Head of caudate nucleus (tissue), 42 donors: ENCODE measurements around the gene IGHMBP2.

Experiments
- DNase-seq, 42 donors: peaks; one replicate each; pipeline versions ENCODE4 v3.0.0 to v3.0.0-alpha.2; 2020 to 2021; ENCODE audit warnings: mixed read lengths in 7 of 42
- intact Hi-C: fragments of 100-400 bp; cut with DNase I; formaldehyde crosslinking; loops from one replicate; pipeline ENCODE4 v1.15.0; 2022

Gene IGHMBP2

DNA sequence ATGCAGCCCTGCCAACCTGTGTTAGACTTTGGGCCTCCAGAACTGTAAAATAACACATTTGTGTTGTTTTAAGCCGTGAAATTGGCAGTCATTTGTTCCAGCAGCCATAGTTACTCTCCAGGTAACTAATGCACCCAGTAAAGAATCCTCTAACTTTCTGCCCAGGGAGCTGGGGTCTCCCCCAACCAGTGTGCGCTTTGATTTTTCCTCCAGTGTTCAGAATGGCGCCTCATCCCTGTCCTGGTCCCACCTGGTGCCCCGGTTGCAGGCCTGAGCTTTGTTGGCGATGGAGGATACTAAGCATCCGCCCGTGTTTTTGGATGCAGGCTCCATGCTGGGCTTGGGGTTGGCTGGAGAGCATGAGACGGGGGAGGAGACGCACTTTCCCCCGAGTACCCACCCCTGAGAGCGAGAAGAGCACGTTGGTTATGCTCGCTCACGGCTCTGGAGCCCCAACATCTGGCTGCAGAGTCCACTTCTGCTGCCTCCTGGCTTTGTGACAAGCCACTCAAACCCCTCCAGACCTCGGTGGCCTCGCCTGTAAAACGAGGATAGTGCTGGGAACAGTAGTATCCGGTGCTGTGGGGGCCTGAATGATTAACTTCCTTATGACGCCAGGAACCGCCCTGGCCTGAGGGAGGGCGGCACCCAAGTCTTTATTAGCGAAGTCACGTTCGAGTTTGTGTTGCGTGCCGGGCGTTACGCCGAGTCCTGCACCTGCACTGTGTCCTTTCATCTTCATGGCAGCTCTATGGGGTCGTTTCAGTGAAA, 51.3 kb downstream of the IGHMBP2 start:
- DNase-seq, result no peak

DNA sequence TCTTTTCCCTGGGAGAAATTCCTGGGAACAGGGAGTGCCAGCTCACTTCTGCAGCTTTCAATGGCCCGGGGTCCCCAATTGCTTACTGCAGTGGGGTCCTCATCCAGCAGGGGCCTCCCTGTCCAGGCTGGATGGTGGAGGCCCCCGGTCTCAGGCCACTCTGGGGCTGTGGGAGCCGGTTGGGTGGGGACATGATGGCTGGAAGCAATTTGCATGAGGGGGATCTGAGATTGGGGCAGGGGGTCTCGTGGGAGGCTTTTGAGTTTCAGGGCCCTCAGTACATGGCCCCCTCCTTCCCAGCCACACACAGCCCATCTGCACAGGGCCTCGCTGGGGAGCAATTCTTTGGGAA, 51.9 kb downstream of the IGHMBP2 start:
- intact Hi-C loops, result no loop called here
- no peak for DNase-seq

More for the DNA sequence above, 51.3 kb downstream of the IGHMBP2 start:
- intact Hi-C loops, result no loop called here

DNA sequence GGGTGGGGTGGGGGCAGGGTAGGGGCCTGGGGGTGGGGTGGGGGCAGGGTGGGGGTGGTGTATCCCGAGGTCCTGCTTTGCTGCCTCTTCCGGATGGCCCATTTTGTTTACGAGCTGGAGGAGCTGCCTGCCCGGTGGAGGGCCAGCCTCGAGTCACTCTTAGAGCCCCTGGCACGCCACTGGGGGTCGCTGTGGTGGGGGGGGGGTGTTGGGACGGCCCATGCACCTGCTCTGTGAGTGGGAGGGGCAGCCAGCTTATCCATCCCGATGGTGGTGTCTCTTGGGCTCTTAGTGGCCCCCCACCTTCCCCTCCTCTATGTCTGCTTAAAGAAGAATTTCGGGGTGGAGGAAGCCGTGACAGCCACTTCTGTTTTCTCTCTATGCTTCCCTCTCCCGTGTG, 52.5 kb downstream of the IGHMBP2 start:
- DNase-seq, result no peak
- intact Hi-C loops, result no loop called here

DNA sequence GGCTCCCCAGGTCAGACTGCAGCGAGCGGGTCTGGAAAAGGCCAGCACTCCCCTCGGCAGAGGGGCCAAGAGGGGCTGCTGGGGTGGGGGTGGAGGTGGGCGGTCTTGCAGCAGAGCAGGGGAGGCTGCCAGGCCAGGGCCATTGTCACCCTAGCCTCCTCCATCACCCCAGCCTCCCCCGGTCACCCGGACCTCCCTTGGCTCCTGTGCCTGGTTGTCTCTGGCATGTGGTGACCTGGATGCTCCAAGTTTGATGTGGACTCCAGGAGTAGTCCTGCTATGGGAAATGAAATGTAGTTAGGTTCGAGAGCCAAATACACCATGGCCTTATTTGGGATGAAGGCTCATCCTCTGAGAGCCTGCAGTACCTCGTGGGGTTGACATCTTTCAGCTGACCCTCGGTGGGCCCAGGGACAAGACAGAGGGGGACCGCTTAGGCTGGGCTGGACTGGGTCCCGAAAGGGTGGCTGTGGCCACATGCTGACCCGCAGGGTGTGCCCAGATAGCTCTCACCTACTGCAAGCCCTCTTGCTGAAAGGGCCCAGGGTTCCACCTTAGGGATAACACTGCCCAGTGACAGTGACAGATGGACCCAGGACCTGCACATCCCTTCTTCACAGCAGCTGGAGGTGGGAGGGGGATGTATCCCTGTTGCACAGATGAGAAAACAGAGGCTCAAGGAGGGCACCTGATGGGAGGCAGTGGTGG, 53.0 kb downstream of the IGHMBP2 start:
- intact Hi-C loops, result no loop called here
- no peak for DNase-seq

DNA sequence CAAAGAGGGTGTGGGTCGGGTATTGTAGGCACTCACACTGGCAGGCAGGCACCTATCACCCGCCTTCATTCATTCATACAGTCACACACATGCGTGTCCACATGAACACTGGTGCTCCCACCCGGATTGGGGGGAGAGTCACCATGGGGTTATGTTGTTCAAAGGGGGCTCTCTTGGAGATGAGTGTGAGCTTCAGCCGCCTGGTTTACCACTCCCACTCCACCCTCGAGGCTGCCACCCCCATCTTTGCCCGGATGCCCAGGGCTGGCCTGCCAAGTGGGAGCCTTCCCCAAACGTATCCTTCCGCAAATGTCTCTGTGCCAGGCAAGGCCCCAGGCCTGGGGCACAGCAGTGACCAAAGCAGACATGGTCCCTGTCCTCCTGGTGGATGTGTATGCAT, 54.5 kb downstream of the IGHMBP2 start:
- no peak for DNase-seq
- intact Hi-C loops, result no loop called here

DNA sequence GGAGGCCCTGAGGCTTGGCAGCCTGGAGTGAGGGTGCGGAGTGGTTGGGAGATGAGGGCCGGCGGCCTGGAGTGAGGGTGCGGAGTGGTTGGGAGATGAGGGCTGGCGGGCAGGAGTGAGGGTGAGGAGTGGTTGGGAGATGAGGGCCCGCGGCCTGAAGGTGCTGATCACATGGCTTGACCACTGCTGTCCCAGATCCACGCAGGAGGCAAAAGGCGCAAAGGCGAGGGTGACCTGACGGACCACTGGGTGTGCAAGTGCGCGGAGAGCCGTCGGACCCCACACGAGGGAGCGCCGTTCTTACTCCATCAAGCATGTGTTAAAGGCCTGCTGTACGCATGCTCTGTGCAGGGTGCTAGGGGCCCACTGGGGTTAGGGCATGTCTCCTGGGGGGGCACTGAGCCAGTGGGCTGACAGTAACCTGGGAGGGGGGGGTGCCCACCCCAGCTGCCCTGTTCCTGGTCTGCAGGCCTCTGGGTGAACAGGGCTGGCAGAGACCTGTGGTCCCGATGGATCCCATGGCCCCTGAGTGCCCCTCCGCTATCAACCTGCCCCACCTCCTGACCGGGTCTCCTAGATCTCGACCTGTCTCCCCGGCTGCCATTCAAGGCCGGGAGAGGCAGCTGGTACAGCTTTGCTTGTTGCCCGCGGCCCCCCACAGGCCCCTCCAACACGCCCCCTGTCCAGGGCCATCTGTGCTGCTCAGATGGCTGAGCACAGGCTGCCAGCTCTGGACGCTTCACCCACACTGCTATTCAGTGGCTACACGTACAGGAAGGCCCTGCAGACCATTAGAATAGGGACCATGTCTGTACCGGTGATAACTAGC, 56.0 kb downstream of the IGHMBP2 start:
- intact Hi-C loops, result no loop called here
- DNase-seq, result no peak

DNA sequence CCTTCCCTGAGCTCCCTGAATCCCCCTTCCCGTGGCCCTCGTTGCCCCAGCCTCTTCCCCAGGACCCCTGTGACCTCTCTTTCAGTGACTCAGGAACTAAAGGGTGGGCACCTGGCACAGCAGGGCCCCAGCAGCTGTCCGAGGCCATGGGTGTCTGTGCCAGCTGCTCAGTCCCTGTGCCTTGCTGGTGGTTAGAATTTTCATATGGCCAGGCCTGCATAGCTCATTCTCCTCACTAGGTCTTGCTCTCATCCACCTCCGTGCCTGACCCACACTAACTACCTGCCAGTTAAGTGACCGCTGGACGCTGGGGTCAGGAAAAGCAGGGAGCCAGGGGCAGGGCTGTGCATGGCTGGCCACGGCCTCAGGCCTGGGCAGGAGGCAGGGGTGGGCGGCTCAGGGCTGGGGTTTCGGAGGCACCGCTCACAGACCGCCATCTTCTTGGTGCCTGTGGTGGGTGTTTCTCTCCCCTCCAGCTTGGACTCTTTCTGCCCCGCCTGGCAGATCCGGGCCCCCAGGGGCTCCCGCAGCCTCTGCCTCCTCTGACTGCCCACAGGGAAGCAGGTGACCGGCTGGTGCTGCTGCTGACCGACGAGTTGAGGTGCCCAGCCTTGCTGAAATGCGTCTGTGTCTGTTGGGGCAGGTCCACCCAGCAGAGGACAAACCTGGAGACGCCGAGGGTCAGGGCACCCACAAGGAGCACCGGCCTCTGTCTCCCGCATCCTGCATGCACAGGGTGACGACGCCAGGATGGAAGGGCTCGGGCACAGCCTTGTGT, 56.8 kb downstream of the IGHMBP2 start:
- intact Hi-C loops, result no loop called here
- DNase-seq, result no peak

DNA sequence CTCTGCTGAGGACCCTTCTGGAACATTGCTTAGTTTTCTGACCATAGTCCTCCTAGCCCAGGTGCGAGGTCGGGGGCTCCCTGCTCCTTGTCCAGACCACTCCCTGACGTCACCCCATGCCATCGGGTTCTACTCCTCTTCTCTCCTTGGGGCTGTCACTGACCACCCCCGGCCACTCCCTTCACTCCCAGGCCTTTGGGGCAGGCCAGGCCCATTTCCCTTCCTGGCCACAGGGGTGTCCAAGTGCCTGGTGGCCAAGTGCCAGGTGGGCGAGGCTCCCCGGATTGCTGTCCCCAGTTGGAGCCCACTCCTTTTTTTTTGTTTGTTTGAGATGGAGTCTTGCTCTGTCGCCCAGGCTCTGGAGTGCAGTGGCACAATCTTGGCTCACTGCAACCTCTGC, 57.6 kb downstream of the IGHMBP2 start:
- intact Hi-C loops, result no loop called here
- no peak for DNase-seq

DNA sequence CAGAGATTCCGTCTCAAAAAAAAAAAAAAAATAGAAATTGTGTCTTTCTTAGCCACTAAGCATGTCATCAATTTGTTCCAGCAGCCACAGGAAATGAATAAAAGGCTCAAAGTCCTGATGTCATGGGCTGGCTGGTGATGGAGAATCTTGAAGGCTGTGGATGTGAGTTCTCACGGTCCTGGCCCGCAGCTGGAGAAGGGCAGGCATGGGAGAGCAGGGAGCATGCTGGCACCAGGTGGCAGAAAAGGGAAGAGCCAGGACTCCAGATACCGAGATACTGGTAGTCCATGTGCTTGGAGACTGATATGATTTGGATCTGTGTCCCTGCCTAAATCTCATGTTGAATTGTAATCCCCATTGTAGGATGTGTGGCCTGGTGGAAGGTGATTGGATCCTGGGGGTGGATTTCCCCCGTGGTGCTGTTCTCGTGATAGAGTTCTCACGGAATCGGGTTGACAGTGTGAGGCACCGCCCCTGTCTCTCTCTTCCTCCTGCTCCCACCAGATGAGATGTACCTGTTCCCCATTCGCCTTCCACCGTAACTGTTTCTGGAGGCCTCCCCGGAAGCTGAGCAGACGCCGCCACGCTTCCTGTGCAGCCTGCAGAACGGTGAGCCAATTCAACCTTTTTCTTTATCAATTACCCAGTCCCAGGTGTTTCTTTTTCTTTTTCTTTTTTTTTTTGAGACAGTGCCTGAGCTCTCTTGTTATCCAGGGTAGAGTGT, 59.0 kb downstream of the IGHMBP2 start:
- DNase-seq, result peak in 2 of 42 donors; percentile 8 to 12
- intact Hi-C loops, result no loop called here

DNA sequence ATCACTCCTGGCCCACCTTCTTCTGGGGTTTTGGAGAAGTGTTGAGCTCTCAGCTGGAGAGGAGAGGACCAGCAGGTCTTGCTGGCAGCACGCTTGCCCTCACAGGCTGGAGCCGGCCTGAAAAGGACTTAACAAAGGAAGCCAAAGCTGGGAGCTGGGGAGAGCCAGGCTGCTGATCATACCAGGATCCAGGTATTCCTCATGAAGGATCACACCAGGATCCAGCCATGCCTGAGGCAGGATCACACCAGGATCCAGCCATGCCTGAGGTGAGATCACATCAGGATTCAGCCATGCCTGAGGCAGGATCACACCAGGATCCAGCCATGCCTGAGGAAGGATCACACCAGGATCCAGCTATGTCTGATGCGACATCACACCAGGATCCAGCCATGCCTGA, 60.1 kb downstream of the IGHMBP2 start:
- DNase-seq, result peak in 4 of 42 donors; percentile 2 to 14 (median 8)
- intact Hi-C loops, result no loop called here

DNA sequence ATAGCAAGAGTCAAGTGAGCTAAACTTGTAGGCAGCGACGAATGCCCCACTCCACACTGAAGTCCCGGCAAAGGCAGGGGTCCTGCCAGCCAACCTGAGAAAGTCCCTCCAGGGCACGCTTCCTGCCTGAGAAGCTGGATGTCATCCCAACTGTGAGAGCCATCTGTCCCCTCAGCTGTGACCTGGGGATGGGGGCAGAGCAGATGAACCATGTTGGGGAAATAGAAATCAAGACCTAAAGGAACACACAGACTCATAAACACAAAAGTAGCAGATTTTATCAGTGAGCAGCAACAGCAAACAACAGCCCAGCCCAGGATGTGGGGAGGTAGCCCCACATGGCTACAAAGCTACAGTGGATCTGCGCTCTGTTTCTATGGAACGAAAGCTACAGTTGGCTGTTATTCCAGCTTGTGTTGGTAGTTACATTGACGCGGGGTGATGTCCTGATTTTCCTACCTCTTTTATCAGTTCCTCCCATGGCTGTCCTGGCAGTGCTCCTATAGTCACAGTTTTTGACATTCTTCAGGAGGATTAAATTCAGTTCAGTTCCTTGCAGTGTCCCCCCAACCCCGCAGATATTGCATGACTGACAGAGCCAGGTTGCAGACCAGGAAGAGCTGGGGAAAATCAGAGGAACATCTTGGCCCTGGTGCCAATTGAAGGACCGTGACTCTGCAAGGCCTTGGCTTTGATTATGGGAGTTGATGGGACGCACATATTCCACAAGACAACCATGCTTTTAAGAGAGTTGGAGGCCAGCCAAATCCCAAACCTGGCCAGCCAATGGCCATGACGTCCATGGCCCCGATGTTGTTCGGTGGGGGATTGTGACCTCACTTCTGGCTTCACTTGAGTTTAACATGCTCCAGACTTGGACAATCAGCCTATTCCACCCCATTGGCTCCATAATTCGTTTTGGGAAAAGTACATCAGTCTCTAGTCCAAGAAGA, 62.5 kb downstream of the IGHMBP2 start:
- intact Hi-C loops, result no loop called here
- DNase-seq, result peak in 4 of 42 donors; percentile 0 to 21 (median 13)

DNA sequence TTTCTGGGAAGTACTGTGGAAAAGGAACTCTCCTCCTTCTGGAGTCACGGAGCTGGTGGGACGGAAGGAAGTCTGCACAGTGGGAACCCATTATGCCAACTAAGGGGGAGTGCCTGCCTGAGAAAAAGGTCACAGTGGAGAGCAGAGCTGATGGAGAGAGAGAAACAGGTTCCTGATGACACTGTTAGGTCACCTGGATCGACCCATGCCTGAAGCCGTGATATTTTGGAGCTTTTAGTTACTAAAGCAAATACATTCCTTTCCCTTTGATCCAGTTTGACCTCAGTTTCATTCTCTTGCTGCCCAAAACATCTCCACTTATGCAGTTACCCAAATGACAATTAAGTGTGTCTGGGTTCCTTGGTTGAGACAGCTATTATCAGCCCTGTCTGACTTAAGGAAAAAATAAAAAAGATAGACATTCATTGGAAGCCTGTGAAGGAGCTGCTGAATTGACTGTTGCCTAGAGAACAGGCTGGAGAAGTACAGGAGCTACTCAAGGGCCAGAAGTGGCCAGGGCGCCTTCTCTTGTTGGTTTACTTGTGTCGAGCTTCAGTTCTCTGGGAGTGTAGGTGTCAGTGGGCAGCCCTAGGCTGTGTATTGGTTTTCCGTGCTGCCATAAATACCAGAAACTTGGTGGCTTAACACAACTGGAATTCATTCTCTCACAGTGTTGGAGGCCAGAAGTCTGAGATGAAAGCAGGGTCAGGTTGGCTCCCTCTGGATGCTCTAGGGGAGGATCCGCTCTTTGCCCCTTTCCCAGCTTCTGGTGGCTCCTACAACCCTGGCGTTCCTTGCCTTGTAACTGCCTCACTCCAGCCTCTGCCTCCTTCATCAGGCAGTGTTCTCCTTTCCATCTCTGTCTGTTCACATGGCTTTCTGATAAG, 63.4 kb downstream of the IGHMBP2 start:
- DNase-seq, result peak in 5 of 42 donors; percentile 1 to 25 (median 5)
- intact Hi-C loops, result no loop called here

DNA sequence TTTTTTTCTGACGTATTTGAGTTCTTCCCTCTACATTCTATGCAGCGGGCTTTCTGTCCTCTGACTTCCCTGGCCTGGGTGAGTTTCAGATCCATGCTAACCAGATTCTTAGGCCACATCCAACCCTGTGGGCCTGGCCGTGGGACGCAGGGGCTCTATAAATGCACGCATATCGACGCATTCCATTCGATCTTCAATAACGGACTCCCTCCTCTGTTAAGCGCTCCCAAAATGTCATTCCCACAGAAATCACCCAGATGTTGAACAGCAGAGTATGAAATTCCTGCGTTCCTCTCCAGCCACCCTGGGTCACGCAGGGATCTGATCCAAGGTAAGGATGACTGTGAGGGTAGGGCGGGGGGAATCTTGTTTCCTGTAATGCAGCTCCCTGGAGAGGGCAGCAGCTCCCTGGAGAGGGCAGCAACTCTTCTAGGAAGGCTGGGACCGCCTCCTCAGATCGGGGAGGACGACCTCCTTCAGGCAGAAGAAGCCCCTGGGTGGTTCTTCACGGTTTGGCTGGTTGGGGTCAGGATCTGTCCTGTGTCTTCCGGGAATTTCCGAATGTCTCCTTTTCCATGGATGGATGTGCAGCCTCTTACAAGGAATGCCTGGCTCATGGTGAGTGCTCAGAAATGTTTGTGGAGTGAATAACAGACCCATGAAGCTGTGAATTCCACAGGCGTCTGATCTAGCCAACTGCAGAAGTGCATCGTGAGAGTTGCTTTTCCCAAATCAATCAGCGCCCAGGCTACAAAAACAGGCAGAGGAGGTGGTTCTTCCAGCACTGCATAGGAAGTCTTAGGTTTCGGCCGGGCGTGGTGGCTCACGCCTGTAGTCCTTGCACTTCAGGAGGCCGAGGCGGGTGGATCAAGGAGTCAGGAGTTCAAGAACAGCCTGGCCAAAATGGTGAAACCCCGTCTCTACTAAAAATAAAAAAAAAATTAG, 64.9 kb downstream of the IGHMBP2 start:
- DNase-seq, result peak in 4 of 42 donors; percentile 4 to 38 (median 24)
- intact Hi-C loops, result no loop called here

DNA sequence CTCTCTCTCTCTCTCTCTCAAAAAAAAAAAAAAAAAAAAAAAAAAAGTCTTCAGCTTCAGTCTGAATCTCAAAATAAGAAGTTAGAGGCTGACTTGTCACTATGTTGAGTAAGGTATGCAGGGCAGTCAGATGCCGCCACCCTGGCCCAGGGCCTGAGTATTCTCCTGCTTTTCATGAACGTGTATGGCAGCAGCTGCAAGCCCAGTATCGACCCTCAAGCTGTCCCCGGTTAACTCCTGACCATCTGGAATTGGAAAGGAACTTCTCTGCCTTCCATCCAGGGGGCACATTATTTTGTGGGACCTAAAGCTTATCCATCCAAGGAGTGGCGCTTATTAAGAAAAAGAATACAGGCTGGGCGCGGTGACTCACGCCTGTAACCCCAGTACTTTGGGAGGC, 65.7 kb downstream of the IGHMBP2 start:
- intact Hi-C loops, result no loop called here
- DNase-seq, result peak in 1 of 42 donors; percentile 28

DNA sequence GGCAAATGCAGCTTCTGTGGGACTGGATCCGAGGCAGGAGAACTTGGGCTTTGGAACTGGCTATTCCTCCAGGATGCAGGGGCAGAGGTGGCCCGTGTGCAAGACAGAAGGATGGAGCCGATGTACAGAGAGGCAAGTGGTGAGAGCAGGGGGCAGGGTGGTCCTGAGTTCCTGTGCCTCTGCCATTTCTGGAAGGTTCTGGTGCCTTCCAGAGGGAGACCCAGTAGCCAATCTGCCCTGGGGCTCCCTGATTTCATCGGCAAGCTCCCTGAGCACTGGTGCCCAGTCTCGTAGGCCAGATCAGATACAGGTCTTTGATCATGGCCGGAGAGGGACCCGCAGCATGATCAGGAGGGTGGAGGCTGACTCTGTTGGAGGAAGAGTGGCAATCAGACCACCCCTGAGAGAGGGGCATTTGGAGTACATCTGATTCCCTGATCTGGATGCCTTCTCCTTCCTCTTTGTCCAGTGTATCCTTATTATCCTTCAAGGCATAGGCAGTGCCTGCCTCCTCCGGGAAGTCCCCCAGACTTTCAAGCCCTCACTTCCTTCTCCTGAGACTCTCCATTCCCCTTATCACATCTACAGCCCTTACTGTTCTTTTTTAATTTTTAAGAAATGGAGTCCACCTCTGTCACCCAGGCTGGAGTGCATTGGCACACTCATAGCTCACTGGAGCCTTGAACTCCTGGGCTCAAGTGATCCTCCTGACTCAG, 67.4 kb downstream of the IGHMBP2 start:
- peak in 5 of 42 donors; percentile 2 to 9 (median 7) for DNase-seq
- intact Hi-C loops, result no loop called here
